GM06990 (cell line): ENCODE results near the gene CCNK.

Experiments used
- DNase-seq: peaks from one replicate; pipeline ENCODE4 v3.0.0-alpha.2; 2011; ENCODE audit not compliant: insufficient read length; ENCODE audit errors: extremely low read depth
- H3K27me3 ChIP-seq: replicated peaks from 2 replicates; pipeline ENCODE4 v1.6.0; 2011; ENCODE audit warnings: low read length; ENCODE audit not compliant: control insufficient read depth, insufficient read depth
- H3K36me3 ChIP-seq: 2 replicates; pipeline ENCODE4 v1.5.1; 2011; ENCODE audit warnings: low read length; ENCODE audit not compliant: control insufficient read depth, insufficient read depth
- H3K4me3 ChIP-seq: replicated peaks from 2 replicates; pipeline ENCODE4 v1.5.1; 2011; ENCODE audit warnings: low read depth, mild to moderate bottlenecking, control low read depth, low read length
- CTCF ChIP-seq: IDR thresholded peaks from 2 replicates; pipeline ENCODE4 v1.5.1; 2011; ENCODE audit warnings: low read length, control low read depth, mild to moderate bottlenecking, inconsistent platforms; ENCODE audit not compliant: insufficient read depth, poor library complexity, severe bottlenecking

CCNK gene

GRCh38 chr14:99473458-99473857 is 7.8 kb upstream of the CCNK start:
- no peaks in the 10 kb centered on the region for H3K27me3 ChIP-seq
- no peaks in the 10 kb centered on the region for H3K36me3 ChIP-seq
- no peak for TF ChIP-seq CTCF
- no peak overlapping the region for H3K4me3 ChIP-seq
- DNase-seq = no peak

GRCh38 chr14:99475179-99475578 is 6.0 kb upstream of the CCNK start:
- H3K4me3 ChIP-seq = no peak overlapping the region
- no peaks in the 10 kb centered on the region for H3K27me3 ChIP-seq
- no peaks in the 10 kb centered on the region for H3K36me3 ChIP-seq
- no peak for TF ChIP-seq CTCF
- DNase-seq = no peak

GRCh38 chr14:99475660-99476059 is 5.5 kb upstream of the CCNK start:
- DNase-seq = no peak
- Histone ChIP-seq H3K27me3 (no peaks in the 10 kb centered on the region), H3K36me3 (no peaks in the 10 kb centered on the region), H3K4me3 (no peak overlapping the region)
- TF ChIP-seq CTCF = no peak

GRCh38 chr14:99476864-99477263 is 4.3 kb upstream of the CCNK start:
- Histone ChIP-seq H3K27me3 (no peaks in the 10 kb centered on the region), H3K4me3 (no peak overlapping the region), H3K36me3 (no peaks in the 10 kb centered on the region)
- TF ChIP-seq CTCF = no peak
- DNase-seq = no peak

- no peak for DNase-seq
- H3K36me3 ChIP-seq = no peaks in the 10 kb centered on the region
- no peak overlapping the region for H3K4me3 ChIP-seq
These were observed 3.1 kb upstream of the CCNK start for GRCh38 chr14:99478128-99478527.

More at GRCh38 chr14:99478128-99478527, 3.1 kb upstream of the CCNK start:
- no peaks in the 10 kb centered on the region for H3K27me3 ChIP-seq
- no peak for TF ChIP-seq CTCF
